SK-N-SH treated with all-trans-retinoic acid at 6 μM for 48 hours (cell line): ENCODE results near the gene FBXW2.

ENCODE experiments used
- ATAC-seq: fragments of 200-7000 bp; cut with Tn5 transposase; 3 replicates; pipeline ENCODE4 v1.9.1; 2020; ENCODE audit warnings: mild to moderate bottlenecking, moderate library complexity
- ARNTL ChIP-seq: fragments of 450-650 bp; formaldehyde crosslinking; IDR thresholded peaks from 2 replicates; pipeline ENCODE4 v1.5.0; 2020; ENCODE audit warnings: low read depth, mild to moderate bottlenecking, moderate library complexity, borderline replicate concordance
- BACH2 ChIP-seq: fragments of 250-450 bp; sonication (Bioruptor Pico); IDR thresholded peaks from 2 replicates; pipeline ENCODE4 v1.9.0; 2021; ENCODE audit warnings: mild to moderate bottlenecking, borderline replicate concordance
- CSDC2 ChIP-seq: fragments of 250-450 bp; sonication (Bioruptor Pico); IDR thresholded peaks from 2 replicates; pipeline ENCODE4 v1.5.0; 2020; ENCODE audit warnings: mild to moderate bottlenecking, moderate library complexity
- ESRRG ChIP-seq: fragments of 250-450 bp; sonication (Bioruptor Pico); IDR thresholded peaks from 2 replicates; pipeline ENCODE4 v1.6.1; 2021; ENCODE audit warnings: mild to moderate bottlenecking
- GLIS3 ChIP-seq: fragments of 250-450 bp; sonication (Bioruptor Pico); IDR thresholded peaks from 2 replicates; pipeline ENCODE4 v1.5.0; 2020; ENCODE audit warnings: mild to moderate bottlenecking, moderate library complexity
- ISL1 ChIP-seq: fragments of 250-450 bp; sonication (Bioruptor Pico); IDR thresholded peaks from 2 replicates; pipeline ENCODE4 v2.1.2; 2022; ENCODE audit warnings: mild to moderate bottlenecking, moderate library complexity
- OSR1 ChIP-seq: fragments of 250-450 bp; sonication (Bioruptor Pico); IDR thresholded peaks from 2 replicates; pipeline ENCODE4 v1.8.0; 2022; ENCODE audit warnings: moderate library complexity, mild to moderate bottlenecking, inconsistent platforms
- PPARA ChIP-seq: fragments of 250-450 bp; sonication (Bioruptor Pico); IDR thresholded peaks from 2 replicates; pipeline ENCODE4 v1.5.0; 2020; ENCODE audit warnings: mild to moderate bottlenecking, borderline replicate concordance
- RARB ChIP-seq: fragments of 250-450 bp; sonication (Bioruptor Pico); IDR thresholded peaks from 2 replicates; pipeline ENCODE4 v1.8.0; 2021; ENCODE audit warnings: mild to moderate bottlenecking, moderate library complexity
- SNAI2 ChIP-seq: fragments of 250-450 bp; sonication (Bioruptor Pico); IDR thresholded peaks from 2 replicates; pipeline ENCODE4 v1.5.0; 2020; ENCODE audit warnings: mild to moderate bottlenecking, moderate library complexity
- TCF4 ChIP-seq: fragments of 250-450 bp; sonication (Bioruptor Pico); IDR thresholded peaks from 2 replicates; pipeline ENCODE4 v1.8.0; 2021; ENCODE audit warnings: mild to moderate bottlenecking, moderate library complexity, borderline replicate concordance
- TOX ChIP-seq: fragments of 250-450 bp; sonication (Bioruptor Pico); IDR thresholded peaks from 2 replicates; pipeline ENCODE4 v1.8.0; 2021; ENCODE audit warnings: mild to moderate bottlenecking, moderate library complexity, borderline replicate concordance
- ZC3H10 ChIP-seq: fragments of 250-450 bp; sonication (Bioruptor Pico); IDR thresholded peaks from 2 replicates; pipeline ENCODE4 v1.5.1; 2021; ENCODE audit warnings: mild to moderate bottlenecking, moderate library complexity
- ZFP3 ChIP-seq: fragments of 250-450 bp; sonication (Bioruptor Pico); IDR thresholded peaks from 2 replicates; pipeline ENCODE4 v1.5.0; 2020; ENCODE audit warnings: mild to moderate bottlenecking, moderate library complexity
- ZFP30 ChIP-seq: fragments of 450-650 bp; formaldehyde crosslinking; IDR thresholded peaks from 2 replicates; pipeline ENCODE4 v1.5.0; 2022; ENCODE audit warnings: mild to moderate bottlenecking, moderate library complexity
- ZNF565 ChIP-seq: fragments of 450-650 bp; formaldehyde crosslinking; conservative IDR thresholded peaks from 2 replicates; pipeline ENCODE4 v1.5.0; 2020; ENCODE audit warnings: low read depth, mild to moderate bottlenecking, moderate library complexity
- ZNF8 ChIP-seq: fragments of 450-650 bp; formaldehyde crosslinking; IDR thresholded peaks from 2 replicates; pipeline ENCODE4 v1.5.0; 2020; ENCODE audit warnings: mild to moderate bottlenecking, moderate library complexity
- TF ChIP-seq, protein P1 (sequence below): fragments of 250-450 bp; sonication (Bioruptor Pico); IDR thresholded peaks from 2 replicates; pipeline ENCODE4 v1.5.1; 2021; ENCODE audit warnings: mild to moderate bottlenecking, moderate library complexity
- TF ChIP-seq, protein P2 (sequence below): fragments of 250-450 bp; sonication (Bioruptor Pico); IDR thresholded peaks from 2 replicates; pipeline ENCODE4 v1.5.1; 2020; ENCODE audit warnings: low read depth, mild to moderate bottlenecking, moderate library complexity
- TF ChIP-seq, protein P3 (sequence below): fragments of 250-450 bp; sonication (Bioruptor Pico); IDR thresholded peaks from 2 replicates; pipeline ENCODE4 v1.5.0; 2020; ENCODE audit warnings: mild to moderate bottlenecking, moderate library complexity
- TF ChIP-seq, protein P4 (sequence below): fragments of 250-450 bp; sonication (Bioruptor Pico); IDR thresholded peaks from 2 replicates; pipeline ENCODE4 v1.8.0; 2020; ENCODE audit warnings: mild to moderate bottlenecking, moderate library complexity, borderline replicate concordance

FBXW2 gene

DNA sequence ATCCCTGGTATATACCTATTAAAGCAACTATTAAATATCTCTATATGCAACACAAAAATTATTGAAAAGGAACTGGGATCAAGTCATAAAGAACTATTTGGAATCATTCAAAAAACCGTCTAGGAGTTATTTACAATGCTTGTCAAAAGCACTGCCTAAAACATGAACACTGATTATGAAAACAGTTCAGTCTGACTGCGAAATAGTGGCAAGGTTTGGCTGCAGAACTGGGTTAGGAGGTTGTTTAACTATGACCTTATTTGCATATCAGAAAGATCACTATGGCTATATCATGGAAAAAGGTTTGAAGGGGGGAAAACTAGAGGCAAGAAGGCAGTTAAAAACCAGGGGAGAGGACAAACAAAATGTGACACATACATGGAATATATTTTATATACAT is 12.0 kb downstream of the FBXW2 start:
- ATAC-seq, result no peak
- TF ChIP-seq, protein P1, sequence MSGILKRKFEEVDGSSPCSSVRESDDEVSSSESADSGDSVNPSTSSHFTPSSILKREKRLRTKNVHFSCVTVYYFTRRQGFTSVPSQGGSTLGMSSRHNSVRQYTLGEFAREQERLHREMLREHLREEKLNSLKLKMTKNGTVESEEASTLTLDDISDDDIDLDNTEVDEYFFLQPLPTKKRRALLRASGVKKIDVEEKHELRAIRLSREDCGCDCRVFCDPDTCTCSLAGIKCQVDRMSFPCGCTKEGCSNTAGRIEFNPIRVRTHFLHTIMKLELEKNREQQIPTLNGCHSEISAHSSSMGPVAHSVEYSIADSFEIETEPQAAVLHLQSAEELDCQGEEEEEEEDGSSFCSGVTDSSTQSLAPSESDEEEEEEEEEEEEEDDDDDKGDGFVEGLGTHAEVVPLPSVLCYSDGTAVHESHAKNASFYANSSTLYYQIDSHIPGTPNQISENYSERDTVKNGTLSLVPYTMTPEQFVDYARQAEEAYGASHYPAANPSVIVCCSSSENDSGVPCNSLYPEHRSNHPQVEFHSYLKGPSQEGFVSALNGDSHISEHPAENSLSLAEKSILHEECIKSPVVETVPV (CRISPR knock-in tag), result no peak
- TF ChIP-seq TCF4 (CRISPR knock-in tag) (no peak), GLIS3 (CRISPR knock-in tag) (no peak), BACH2 (no peak), OSR1 (CRISPR knock-in tag) (no peak), ARNTL (CRISPR knock-in tag) (no peak), ZC3H10 (no peak), ZFP3 (CRISPR knock-in tag) (no peak), ZNF8 (CRISPR knock-in tag) (no peak), ZNF565 (no peak)
- TF ChIP-seq, protein P2, sequence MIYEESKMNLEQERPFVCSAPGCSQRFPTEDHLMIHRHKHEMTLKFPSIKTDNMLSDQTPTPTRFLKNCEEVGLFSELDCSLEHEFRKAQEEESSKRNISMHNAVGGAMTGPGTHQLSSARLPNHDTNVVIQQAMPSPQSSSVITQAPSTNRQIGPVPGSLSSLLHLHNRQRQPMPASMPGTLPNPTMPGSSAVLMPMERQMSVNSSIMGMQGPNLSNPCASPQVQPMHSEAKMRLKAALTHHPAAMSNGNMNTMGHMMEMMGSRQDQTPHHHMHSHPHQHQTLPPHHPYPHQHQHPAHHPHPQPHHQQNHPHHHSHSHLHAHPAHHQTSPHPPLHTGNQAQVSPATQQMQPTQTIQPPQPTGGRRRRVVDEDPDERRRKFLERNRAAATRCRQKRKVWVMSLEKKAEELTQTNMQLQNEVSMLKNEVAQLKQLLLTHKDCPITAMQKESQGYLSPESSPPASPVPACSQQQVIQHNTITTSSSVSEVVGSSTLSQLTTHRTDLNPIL, result no peak
- TF ChIP-seq, protein P3, sequence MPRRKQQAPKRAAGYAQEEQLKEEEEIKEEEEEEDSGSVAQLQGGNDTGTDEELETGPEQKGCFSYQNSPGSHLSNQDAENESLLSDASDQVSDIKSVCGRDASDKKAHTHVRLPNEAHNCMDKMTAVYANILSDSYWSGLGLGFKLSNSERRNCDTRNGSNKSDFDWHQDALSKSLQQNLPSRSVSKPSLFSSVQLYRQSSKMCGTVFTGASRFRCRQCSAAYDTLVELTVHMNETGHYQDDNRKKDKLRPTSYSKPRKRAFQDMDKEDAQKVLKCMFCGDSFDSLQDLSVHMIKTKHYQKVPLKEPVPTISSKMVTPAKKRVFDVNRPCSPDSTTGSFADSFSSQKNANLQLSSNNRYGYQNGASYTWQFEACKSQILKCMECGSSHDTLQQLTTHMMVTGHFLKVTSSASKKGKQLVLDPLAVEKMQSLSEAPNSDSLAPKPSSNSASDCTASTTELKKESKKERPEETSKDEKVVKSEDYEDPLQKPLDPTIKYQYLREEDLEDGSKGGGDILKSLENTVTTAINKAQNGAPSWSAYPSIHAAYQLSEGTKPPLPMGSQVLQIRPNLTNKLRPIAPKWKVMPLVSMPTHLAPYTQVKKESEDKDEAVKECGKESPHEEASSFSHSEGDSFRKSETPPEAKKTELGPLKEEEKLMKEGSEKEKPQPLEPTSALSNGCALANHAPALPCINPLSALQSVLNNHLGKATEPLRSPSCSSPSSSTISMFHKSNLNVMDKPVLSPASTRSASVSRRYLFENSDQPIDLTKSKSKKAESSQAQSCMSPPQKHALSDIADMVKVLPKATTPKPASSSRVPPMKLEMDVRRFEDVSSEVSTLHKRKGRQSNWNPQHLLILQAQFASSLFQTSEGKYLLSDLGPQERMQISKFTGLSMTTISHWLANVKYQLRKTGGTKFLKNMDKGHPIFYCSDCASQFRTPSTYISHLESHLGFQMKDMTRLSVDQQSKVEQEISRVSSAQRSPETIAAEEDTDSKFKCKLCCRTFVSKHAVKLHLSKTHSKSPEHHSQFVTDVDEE, result no peak

DNA sequence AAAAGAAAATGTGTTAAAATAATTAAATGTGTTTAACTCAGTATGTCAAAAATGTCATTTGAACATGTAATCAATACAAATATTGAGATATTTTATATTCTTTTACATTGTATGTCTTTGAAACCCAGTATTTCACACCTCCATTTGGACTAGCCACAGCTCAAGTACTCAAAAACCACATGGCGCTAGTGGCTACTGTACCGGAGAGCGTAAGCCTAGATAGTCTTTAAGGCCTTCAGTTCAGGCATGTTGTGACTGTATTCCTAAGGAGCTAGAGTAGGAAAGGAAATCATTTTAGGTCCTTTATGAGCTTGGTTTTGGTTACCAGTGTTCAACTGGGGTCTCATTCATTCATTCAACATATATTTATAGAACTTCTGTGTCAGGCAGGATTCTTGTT is 12.8 kb downstream of the FBXW2 start:
- no peak for TF ChIP-seq GLIS3 (CRISPR knock-in tag)
- TF ChIP-seq, protein P2, result no peak
- no peak for TF ChIP-seq TCF4 (CRISPR knock-in tag)
- TF ChIP-seq, protein P3, result no peak
- no peak for TF ChIP-seq SNAI2 (CRISPR knock-in tag)
- TF ChIP-seq BACH2, result no peak
- TF ChIP-seq ARNTL (CRISPR knock-in tag), result no peak
- TF ChIP-seq ZFP30 (CRISPR knock-in tag), result no peak
- no peak for TF ChIP-seq ZFP3 (CRISPR knock-in tag)
- TF ChIP-seq RARB (CRISPR knock-in tag), result no peak
- TF ChIP-seq OSR1 (CRISPR knock-in tag), result no peak
- TF ChIP-seq CSDC2, result no peak
- TF ChIP-seq ZNF8 (CRISPR knock-in tag), result no peak
- TF ChIP-seq, protein P4, sequence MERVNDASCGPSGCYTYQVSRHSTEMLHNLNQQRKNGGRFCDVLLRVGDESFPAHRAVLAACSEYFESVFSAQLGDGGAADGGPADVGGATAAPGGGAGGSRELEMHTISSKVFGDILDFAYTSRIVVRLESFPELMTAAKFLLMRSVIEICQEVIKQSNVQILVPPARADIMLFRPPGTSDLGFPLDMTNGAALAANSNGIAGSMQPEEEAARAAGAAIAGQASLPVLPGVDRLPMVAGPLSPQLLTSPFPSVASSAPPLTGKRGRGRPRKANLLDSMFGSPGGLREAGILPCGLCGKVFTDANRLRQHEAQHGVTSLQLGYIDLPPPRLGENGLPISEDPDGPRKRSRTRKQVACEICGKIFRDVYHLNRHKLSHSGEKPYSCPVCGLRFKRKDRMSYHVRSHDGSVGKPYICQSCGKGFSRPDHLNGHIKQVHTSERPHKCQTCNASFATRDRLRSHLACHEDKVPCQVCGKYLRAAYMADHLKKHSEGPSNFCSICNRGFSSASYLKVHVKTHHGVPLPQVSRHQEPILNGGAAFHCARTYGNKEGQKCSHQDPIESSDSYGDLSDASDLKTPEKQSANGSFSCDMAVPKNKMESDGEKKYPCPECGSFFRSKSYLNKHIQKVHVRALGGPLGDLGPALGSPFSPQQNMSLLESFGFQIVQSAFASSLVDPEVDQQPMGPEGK (CRISPR knock-in tag), result no peak
- TF ChIP-seq ESRRG (CRISPR knock-in tag), result no peak
- TF ChIP-seq ISL1 (CRISPR knock-in tag), result no peak
- no peak for TF ChIP-seq TOX (CRISPR knock-in tag)
- TF ChIP-seq ZC3H10, result no peak
- no peak for TF ChIP-seq PPARA
- ATAC-seq, result no peak
